ENCODE measurements around the gene FLNC.

- TF ChIP-seq CTCF (IDR thresholded peaks at IDR 0.05) (no peak), POLR2A (IDR thresholded peaks at IDR 0.05) (peak; percentile 63 to 65)
Observed at GRCh38 chr7:128830231-128831177, at the start of gene FLNC.

All from uterus (tissue), 2 donors.